HCEC 1CT (cell line): ENCODE measurements around the gene ITGBL1.

Experiments used
- DNase-seq: peaks from one replicate; pipeline ENCODE4 v3.0.0-alpha.2; 2017

Gene ITGBL1

GRCh38 chr13:101569807-101570206 lies 117.3 kb downstream of the ITGBL1 start:
- DNase-seq: no peak

DNA sequence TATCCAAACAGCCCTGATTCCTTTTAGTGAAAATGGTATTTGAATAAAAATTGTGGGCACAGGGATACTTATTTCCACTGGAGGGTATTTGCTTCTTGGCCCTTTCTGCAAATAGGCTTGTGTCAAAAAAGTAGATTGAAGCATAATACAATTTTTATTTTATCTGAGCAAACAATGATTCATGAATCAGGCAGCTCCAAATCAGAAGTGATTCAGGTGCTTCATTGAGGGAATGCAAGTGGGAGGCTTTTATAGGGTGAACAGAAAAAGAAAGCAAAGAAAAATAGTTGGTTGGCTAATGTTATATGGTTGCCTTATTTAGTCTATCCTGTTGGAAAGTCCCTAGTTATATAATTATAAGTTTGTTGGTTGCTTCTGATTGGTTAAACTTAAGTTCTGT lies 117.9 kb downstream of the ITGBL1 start:
- DNase-seq: no peak

DNA sequence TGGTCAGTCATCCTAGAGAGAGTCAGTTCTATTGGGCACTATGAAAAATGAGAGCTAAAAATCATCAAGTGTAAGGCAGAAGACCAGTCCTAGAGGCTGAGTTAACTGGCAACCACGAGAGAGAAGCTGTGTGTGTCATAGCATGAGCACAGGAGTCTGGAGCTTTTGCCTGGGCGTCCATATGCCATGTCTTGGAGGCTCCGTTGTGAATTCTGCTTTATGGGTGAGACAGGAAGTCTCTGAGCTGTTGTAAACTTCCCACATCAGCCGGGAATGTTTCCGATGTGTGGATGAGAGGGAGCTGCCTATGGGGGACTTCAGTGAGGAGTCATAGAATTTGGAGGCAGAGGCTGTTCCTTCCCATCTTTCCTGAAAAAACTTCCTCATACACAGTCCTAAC lies 120.0 kb downstream of the ITGBL1 start:
- DNase-seq: peak; percentile 20

GRCh38 chr13:101575581-101575980 lies 123.1 kb downstream of the ITGBL1 start:
- no peak for DNase-seq

DNA sequence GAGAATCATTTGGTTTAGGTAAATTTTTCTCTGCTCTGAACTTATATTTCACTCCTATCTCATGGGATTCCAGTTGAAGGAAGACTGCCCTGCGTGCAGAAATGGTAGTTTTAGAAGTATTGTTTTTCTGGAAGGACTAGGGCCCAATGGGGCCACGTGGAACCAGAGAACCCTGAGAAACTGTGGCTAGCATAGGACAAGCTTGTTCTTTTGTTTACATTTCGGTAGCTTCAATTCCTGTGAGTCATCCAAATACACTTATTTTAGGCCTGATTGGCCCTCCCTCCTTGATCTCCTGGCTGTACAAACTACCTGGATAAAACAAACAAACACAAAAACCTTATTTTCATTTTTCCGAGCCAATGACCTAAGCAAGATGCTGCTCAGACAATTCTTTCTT lies 124.0 kb downstream of the ITGBL1 start:
- DNase-seq: peak; percentile 84

GRCh38 chr13:101576977-101577376 lies 124.5 kb downstream of the ITGBL1 start:
- DNase-seq: no peak

- DNase-seq: peak; percentile 8
Observed at GRCh38 chr13:101579281-101579802, 126.9 kb downstream of the ITGBL1 start.

- no peak for DNase-seq
Observed at GRCh38 chr13:101584331-101584730, 131.9 kb downstream of the ITGBL1 start.

- no peak for DNase-seq
Observed at GRCh38 chr13:101590479-101590878, 138.0 kb downstream of the ITGBL1 start.

DNA sequence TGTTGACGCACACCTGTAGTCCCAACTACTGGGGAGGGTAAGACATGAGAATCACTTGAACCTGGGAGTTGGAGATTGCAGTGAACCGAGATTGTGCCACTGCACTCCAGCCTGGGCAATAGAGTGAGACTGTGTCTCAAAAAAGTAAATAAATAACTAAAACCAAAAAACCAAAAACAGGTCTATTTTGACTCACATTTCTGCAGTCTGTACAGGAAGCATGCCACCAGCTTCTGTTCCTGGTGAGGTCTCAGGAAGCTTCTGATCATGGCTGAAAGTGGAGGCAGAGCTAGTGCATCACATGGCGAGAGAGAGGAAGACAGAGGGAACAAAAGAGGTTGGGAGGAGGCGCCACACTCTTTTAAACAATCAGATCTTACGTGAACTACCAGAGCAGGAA lies 142.5 kb downstream of the ITGBL1 start:
- DNase-seq: no peak

- no peak for DNase-seq
Observed at GRCh38 chr13:101596803-101597202, 144.3 kb downstream of the ITGBL1 start.

DNA sequence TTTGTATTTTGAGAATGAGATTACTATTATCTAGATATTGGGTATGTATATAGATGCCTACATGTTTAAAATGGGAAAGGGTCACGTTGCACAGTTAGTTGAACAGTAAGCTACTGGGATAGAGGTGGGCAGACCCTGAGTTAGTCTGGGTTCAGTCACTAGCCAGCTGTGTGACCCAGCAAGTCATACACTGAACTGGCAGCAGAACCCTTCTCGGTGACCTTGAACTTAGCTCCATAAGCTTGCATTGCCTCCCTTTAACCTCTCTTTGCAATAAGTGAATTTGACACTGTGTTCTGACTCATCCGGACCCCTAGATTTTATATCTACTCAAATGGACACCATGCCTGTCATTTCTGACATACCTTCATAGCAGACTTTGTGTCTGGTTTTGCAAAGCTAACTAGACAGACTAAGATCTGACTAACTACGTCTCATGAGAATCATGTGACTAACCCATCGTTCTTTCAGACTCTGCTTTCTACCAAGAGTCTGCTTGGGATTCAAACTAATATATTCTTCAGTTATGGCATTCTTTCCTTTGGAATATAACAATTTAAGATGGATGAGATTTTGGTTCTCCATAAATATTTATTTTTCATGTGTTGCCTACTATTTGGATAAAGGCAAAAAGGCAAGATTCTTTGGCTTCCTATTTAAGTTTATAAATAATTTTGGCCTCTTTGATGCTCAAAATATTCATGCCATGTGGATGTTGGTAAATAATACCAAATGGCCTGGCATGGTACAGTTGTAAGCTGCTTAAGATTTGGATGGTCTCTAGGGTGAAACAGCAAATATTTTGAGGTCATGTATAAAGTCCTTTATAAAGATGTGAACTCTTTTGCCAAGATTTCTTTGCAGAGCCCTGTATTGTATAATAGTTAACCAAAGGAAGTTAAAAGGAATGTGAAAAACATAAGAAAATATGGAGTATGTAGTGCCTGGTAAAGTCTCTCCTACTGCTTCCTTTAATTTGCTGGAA lies 159.3 kb downstream of the ITGBL1 start:
- DNase-seq: no peak

- no peak for DNase-seq
Observed at GRCh38 chr13:101612735-101613134, 160.3 kb downstream of the ITGBL1 start.

GRCh38 chr13:101614491-101614890 lies 162.0 kb downstream of the ITGBL1 start:
- no peak for DNase-seq

DNA sequence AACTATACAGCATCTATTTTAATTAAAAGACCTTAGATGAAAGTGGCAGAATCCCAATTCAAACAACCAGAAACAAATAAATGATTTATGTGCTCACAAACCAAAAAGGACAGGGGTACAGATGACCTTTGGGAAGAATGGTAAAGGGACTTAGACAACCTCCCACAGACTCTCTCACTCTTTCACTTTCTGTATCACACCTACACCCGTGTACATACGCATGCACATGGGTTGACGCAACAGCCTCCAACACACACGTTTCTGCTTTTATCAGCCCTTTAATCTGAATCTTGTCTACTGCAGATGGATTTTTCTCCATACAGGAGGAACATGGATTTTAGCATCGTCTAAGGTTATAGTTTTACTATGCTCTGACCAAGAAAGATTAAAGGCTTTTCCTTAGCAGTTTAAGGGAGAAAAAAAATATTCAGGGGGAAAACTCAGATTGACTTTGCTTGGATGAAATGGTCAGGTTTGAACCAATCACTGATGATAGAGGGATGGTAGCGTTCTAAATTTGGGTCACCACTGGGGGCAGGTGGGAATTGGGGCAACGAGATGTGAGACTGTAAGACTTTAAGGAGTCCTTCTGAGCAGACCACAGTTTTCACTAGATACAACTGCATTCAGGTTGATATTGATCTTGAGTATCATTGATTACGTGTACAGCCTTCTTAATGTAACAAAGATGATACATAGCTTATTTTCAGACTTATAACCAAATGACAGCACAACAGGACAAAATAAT lies 166.1 kb downstream of the ITGBL1 start:
- no peak for DNase-seq

DNA sequence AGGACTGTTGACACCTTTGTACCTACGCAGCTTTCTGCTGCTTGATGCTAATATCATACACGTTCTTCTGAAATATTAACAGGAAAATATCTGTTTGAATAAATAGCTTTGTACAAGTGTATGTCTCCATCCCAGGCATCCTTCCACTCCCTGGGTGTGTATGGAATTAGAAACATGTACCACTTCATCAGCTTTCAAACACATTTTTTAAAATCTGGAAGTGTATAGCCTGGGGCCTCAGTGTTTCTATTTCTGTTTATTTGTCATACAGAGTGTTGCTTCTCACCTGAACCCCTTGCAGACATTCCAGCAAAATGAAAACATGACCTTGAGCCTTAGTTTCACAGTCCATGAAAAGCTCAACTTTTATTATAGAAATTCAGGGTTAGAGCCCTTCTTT lies 168.6 kb downstream of the ITGBL1 start:
- no peak for DNase-seq

DNA sequence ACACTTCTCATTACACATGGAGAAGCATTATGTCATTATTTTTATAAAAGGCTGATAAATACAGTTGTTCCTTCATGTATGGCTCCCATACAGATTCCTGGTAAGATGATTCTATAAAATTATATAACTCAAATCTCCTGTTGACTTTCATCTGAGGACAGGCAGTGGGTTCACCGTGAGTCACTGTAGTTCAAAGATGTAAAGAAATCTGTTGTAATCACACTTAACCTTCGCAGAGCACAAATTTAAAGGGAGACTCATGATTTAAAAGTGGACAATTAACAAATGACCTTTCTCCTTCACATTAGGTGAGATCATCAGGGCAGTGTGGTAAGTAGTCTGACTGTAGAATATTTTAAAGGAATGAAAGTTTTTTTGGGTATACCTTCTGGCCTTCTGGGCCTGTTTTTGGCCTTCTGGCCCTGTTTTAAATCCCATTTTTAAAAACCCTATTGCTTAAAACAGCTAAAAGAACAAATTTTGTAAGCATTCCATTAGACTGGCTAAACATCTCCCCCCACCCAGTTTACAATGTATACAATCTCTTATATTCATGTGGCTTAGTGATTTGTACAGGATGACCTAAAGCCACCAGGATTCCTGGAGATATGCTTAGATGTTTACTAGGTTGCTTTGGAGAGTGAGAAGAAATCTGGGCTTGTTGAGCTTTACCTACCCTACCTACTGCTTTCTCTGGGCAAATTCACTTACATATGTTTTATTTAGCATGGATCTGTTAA lies 171.2 kb downstream of the ITGBL1 start:
- DNase-seq: peak; percentile 62

GRCh38 chr13:101624210-101624922 lies 171.9 kb downstream of the ITGBL1 start:
- no peak for DNase-seq

GRCh38 chr13:101624981-101625380 lies 172.5 kb downstream of the ITGBL1 start:
- no peak for DNase-seq

GRCh38 chr13:101626925-101627555 lies 174.6 kb downstream of the ITGBL1 start:
- DNase-seq: peak; percentile 21

- DNase-seq: no peak
Observed at GRCh38 chr13:101627556-101627943, 175.1 kb downstream of the ITGBL1 start.

DNA sequence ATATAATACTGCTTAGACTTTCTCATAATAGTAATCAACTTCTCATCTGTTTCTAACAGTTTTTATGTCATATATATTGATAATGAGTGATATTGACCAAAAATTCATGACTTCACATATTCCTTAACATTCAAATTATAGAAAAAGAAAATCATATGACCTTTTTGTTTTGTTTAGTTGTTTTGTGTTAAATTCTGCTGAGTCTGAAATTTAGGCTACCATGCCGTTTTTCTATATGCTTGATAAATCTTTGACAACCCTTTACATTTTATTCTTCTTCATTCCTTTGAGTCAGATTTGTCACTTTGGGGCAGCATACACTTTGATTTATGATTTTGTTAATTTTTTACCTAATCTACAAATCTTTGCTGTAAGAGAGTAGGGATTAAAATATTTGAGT lies 176.4 kb downstream of the ITGBL1 start:
- DNase-seq: no peak
